Fibroblast of skin of right biceps (primary cell): ENCODE data around the gene PLAAT2.
"Not testable (repeated sequence)": the region's sequence is repeated elsewhere in the genome, so short reads cannot be mapped to it uniquely, and the experiment has no call there.

Experiments
- DNase-seq: peaks from one replicate; pipeline ENCODE4 v3.0.0-alpha.2; 2013

Gene PLAAT2

DNA sequence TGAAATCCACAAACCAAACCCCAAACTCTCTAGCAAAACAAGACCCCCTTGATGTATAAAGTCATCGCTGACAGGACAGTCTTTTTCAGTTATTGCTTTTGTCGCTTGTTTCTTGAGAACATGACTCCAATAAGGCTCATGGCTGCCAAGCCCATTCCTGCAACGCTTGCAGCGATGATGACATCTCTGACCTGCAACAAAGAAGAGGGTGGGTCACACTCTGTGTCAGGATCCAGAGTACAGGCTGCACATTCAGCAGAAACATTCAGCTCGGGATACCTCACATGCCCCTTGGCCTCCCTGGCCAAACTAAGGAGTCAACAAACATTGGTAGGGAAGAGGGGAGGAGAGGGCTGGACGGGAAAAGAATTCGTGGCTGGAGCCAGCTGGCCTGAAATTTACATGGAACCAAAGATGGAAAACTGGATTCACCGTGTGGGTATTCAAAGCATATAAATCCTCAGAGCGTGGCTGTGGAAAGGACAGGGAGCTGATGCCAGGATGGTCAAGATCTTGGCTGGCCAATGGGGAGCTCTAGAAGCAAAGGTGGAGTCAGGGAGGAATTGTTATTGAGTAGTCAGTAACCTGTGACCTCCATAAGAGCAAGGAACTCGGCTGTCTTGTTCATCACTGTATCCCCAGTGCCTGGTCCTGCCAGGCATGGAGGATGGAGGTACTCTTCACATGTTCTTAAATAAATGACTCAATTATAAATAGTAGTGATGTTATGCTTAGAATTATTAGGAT lies 11.8 kb upstream of the PLAAT2 start:
- no peak for DNase-seq

DNA sequence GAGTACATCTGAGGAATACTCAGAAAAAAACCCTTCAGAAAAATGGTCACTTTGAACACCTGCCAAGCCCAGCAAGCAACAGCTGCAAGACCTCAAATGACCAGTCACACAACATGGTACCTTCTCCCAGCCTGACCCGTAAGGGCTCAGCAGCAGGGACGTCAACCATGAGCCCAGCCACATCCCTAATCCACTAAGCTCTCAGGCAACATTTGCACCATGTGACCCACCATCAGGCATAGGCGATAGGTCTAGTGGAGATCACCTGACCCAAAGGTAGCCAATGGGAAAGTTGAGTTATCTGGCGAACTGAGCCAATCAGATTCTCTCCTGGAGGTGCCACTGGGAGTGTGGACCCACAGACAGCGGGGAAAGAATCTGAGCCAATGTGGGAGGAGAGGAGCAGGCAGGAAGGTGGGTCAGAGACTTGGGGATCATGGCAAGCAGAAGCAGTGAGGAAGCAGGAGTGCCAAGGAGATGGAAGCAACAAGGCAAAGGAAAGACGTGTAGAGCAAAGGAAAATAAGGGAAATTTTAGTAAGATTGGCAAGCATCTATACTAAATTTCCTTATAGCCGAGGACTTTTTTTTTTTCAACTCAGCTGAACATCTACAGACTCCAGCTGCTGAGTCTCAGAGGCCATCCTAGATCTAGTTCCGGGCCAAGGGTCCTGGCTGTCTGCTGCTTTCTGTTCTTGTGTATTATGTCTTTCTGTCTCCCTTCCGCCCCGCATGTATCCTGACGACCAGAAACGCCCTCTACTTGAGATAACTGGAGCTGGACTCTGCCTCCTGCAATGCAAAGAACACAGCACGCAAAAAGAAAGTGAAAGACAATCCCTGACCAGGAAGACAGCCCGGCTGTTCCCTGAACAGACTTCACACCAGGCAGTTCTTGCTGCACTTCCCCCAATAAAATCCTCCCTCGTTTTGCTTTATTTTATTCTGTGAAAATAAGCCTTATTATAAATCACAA lies 11.0 kb upstream of the PLAAT2 start:
- DNase-seq: peak; percentile 56

- no peak for DNase-seq
These were observed 9.0 kb upstream of the PLAAT2 start for GRCh38 chr11:63572026-63572688.

DNA sequence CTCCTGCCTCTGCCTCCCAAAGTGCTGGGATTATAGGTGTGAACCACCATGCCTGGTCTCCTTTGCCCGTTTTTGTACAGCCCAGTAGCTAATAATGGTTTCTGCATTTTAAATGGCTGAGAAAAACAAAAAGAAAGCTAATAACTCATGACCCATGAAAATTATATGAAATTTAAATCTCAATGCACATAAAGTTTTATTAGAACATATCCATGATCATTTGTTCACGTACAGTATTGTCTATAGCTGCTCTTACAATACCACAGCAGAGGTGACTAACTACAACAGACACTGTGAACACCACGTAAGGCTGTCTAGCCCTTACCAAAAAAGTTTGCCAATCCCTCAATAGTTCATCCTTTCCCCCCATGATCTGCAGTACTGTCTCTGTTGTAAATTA lies 6.4 kb upstream of the PLAAT2 start:
- DNase-seq: no peak

DNA sequence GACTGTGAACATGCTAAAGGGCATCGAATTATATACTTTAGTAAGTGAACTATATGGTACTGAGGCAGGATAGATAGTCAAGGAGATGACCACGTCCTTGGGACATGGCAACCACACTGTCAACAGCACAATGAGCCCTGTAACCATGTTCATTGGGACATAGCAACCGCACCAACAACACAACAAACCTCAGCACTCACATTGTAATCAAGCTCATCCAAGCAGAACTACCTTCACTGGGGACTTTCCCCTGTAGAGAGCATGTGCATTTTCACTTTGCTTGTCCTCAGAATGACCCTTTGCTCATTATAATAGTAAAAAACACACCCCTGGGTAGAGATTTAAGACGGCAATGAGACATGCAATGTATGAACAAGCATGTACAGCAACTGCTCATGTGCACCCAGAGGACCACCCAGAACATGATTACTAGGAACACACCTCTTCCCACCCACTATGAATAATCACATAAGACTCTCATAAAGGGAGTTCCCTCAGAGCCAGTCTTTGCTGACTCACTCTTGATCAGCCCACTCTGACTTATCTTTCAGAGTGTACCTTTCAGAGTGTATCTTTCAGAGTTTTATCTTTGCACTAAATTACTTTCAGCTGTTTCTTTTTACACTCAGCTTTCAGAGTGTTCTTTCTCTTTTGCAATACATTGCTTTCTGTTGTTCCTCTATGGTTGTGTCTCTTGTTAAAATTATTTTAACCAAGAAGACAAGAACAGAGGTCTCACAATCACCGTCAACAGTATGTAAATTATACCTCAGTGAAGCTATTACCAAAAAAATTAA lies 4.1 kb upstream of the PLAAT2 start:
- DNase-seq: peak; percentile 91

DNA sequence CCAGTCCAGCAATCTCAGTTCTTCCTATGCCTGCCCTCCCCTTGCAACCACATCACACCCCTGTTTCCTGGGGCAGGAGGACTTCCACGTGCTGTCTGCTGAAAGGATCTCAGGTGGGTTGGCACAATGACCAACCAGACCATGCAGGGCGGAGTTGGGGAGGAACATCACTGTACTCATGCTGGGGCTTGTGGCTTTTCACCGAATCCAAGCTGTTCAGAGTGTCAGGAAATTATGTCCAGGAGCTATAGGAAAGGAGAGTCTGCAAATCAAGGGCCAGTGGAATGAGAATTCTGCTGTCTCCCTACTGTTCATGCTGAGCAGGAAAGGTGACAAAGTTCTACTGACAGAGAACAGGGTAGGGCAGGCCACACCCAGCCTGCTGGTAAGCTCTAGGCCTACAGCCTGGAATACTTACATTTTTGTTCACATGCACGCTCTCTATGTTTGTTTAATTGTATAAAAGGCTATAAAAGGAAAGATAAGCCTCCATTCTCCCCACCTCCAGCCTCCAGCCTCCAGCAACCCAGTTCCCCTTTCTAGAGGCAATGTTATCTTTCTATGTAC lies 1.7 kb upstream of the PLAAT2 start:
- DNase-seq: no peak

- DNase-seq: no peak
These were observed 1.0 kb upstream of the PLAAT2 start for GRCh38 chr11:63564056-63564774.

DNA sequence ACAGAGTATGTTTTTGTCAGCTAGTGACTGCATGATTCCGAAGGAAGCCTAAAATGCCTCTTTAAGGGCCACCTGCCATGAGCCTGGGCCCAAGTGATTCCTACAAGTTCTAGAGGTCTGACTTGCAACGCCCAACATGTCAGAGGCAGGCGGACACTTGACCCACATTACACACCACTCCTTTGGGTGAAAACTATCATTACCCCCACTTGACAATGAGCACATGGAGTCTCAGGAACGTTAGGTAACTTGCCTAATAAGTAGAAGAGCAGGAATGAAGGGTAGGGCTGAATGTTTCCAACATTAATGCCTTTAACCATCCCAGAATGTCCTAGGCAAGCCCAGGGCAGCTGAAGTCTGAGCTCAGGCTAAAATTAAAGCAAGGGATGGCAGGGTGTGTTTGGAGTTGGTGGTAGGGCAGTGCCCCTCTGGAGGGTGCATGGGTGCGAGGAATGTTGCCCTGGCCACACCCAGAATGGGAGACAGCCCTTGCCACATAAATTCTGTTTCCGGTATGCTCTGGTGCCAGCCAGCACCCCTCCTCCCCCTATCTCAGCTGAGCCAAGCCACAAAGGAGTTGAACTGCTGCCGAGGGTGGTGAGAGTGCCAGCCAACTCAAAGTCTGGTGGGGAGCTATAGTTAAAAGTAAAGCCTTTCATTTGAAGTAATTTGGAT lies 2.5 kb downstream of the PLAAT2 start:
- no peak for DNase-seq

DNA sequence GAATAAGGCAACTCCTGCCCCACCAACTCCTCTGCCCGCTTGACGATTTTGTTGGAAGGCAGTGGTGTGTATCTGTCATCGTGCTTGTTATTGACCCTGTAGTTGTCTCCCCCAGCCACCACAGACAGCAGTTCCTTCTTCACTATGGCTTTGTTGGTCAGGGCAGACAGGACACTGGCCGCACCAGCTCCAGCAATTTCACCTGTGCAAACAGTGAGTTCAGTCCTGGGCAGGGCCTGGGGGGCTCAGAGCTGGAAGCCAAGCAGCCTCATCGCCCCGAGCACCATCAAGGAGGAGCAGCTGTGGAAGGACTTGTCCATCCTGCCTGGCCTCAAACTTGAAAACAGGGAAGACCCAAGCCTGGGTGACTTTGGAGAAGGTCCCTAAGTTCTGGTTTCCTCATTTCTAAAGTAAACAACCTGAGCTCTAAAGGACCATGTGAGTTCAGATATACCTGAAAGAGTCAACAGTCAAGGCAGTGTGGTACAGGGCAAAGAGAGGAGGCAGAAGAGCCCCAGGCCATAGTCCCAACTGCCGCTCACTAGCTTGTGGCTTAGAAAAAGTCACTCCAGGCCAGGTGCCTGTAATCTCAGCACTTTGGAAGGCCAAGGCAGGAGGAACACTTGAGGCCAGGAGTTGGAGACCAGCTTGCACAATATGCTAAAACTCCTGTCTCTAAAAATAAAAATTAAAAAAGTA lies 4.6 kb downstream of the PLAAT2 start:
- no peak for DNase-seq

DNA sequence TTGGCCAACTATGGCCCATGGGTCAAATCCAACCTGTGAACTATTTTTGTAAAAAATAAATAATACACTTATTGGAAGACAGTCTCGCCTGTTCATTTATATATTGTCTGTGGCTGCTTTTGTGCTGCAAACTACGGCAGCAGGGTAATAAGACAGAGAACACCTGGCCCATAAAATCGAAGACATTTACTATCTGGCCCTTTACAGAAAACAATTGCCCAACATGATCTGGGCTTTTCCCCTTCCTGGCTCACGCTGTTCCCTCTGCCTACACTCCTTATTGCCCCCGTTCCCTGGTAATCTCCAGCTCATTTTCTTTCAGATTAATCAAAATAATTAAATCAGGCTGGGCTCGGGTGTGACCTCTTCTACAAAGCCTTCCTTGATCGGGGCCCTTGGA lies 5.6 kb downstream of the PLAAT2 start:
- DNase-seq: no peak

GRCh38 chr11:63556404-63557013 lies 6.7 kb downstream of the PLAAT2 start:
- no peak for DNase-seq

- DNase-seq: no peak
These were observed 8.3 kb downstream of the PLAAT2 start for GRCh38 chr11:63554877-63555223.

DNA sequence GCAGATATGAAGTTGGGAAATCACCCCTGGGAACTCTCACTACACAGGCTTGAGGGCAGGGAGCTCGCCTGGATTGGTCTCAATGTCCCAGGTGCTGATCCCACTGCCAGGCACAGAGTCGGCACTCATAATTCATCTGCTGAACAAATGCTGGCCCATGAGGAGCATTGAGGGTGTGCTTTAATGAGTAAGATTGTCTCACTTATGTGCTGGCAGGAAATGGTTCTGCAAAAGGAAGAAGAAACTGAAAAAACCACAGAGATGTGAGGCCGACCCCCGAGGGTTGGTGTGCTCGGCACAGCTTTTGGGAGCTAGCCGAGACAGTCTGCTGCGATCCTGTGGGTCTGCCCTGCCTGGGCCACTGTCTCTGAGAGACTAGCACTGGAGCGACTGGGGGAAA lies 9.4 kb downstream of the PLAAT2 start:
- DNase-seq: peak; percentile 59

DNA sequence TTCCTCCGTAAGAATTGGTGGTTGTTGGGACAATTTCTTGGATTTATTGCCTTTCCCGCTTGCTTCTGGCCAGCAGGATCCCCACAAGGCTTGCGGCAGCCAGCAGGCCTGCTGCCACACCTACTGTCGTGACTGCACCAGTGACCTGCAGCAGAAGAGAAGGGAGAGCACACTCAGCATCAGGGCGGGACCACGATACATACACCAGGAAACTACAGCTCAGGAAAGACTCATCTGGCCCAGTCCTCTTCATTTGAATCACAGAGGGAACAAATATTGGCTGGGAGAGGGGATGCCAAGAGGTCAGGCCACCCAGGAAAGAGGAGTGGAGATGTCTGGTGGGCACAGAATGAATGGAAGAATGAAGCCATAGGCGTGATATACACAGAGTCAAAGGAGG lies 10.3 kb downstream of the PLAAT2 start:
- DNase-seq: no peak

DNA sequence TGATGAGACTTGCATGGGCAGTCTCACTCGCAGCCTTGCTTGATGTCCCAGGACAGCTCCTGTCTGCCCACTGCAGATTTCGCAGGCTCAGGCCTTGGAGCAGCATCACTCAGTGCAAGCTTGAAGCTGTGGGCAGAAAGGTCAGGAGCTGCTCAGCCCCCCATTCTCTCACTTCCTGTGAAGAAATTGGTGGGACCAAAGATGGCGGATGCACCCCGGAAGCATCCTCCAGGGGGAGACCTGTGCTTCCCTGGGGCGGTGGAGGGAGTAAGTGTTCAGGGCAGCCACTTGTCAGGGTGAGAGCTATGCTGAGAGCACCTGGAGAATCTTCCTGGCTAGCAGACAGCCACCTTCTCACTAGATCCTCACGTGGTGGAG lies 11.3 kb downstream of the PLAAT2 start:
- no peak for DNase-seq

DNA sequence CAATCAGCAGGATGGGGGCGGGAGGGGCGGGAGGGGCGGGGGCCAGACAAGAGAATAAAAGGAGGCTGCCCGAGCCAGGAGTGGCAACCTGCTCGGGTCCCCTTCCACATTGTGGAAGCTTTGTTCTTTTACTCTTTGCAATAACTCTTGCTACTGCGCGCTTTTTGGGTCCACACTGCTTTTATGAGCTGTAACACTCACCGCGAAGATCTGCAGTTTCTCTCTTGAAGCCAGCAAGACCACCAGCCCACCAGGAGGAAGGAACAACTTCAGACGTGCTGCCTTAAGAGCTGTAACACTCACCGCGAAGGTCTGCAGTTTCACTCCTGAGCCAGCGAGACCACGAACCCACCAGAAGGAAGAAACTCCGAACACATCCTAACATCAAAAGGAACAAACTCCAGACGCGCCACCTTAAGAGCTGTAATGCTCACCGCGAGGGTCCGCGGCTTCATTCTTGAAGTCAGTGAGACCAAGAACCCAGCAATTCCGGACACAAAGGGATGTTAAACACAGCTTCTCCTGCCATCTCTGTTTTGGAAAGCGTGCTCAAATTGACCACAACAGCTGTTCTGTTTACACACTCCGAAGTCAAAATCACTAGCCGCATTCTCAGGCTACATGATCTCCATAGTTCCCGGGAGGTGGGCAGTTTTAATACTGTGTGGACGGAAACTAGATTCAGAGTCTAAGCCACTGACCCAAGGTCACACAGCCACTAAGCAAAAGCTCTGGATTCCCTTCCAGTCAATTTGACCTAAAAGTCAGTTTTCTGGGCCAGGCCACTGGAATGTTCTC lies 11.9 kb downstream of the PLAAT2 start:
- no peak for DNase-seq

GRCh38 chr11:63550156-63550700 lies 13.0 kb downstream of the PLAAT2 start:
- DNase-seq: not testable (repeated sequence)

GRCh38 chr11:63549411-63549810 lies 13.8 kb downstream of the PLAAT2 start:
- no peak for DNase-seq

GRCh38 chr11:63548178-63548577 lies 15.0 kb downstream of the PLAAT2 start:
- no peak for DNase-seq
